SW480 (cell line): Measurements from ENCODE around the gene ZNF611.
"Not testable (repeated sequence)": the region's sequence is repeated elsewhere in the genome, so short reads cannot be mapped to it uniquely, and the experiment has no call there.

Experiments
- DNase-seq: peaks from one replicate; pipeline ENCODE4 v3.0.0-alpha.2; 2016; ENCODE audit warnings: low spot score

ZNF611 gene

GRCh38 chr19:52679598-52679997 is 55.2 kb downstream of the ZNF611 start:
- no peak for DNase-seq

DNA sequence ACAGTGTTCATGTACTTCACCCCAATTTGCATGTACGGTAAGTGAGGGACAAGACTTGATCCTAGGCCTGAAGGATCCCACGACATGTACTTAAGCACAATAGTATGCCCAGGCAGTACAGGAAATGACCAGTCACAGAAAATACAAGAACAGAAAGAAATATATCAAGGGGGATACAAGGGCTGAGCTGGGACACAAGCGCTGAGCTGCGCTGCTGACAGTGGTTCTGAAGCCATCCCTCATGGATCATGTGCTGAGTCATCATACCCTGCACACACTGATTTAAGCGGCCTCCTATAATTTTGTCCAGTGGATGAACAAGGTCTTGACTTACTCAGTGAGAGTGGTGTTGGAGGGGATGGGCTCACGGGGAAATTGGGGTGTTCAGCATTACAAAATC is 59.6 kb downstream of the ZNF611 start:
- not testable (repeated sequence) for DNase-seq

DNA sequence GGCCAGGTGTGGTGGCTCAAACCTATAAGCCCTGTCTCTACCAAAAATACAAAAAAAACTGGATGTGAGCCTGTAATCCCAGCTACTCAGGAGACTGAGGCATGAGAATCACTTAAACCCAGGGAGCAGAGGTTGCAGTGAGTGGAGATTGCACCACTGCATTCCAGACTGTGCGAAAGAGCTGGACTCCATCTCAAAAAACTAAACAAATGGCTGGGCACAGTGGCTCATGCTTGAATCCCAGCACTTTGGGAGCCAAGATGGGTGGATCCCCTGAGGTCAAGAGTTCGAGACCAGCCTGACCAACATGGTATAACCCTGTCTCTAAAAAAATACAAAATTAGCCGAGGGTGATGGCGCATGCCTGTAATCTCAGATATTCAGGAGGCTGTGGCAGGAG is 61.8 kb downstream of the ZNF611 start:
- DNase-seq: no peak

DNA sequence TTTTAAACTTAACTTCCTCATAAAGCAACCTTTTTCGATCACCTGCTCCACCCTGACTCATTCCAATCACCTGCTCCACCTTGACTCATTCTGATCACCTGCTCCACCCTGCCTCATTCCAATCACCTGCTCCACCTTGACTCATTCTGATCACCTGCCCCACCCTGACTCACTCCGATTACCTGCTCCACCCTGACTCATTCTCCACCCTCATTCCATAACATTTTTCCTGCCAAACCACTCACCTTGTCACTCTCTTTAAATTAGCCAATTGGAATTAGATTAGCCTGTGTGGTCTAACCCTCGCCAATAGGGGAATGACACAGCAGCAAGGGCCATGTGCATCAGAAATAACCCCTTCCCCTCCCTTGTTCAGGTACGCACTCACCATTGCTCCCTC is 64.8 kb downstream of the ZNF611 start:
- DNase-seq: peak; percentile 23

DNA sequence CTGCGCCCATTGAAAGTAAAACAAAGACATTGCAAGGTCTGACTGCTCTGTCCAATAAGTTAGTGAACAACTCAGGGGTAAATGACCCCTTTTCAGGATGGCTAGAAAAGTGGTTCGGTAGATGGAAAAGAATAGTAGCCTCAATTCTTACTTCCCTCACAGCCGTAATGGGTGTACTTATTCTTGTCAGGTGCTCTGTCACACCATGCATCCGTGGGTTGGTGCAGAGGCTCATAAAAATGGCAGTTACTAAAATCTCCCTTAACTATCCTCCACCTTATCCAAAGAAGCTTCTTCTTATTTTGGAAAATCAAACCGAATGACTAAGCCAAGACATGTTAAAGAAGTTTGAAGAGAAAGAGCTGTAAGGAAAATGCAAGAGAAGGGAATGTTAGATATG is 65.3 kb downstream of the ZNF611 start:
- DNase-seq: no peak

- no peak for DNase-seq
These were observed 66.9 kb downstream of the ZNF611 start for GRCh38 chr19:52667972-52668371.

DNA sequence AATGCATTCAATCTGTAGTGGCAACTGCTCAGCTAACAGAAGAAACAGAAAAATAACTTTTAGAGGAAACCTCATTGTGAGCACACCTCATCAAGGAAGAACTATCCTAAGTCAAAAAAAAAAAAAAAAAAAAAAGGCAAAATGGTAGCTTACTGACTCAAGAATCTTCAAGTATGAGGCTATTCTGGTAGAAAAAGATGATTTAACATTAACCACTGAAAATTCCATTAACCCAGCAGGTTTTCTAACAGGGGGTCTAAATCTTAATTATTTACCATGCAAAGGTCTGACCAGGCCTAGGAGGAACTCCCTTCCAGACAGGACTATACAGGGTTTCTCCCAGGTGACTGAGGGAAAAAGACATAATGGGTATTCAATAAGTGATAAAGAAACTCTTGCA is 68.3 kb downstream of the ZNF611 start:
- no peak for DNase-seq

GRCh38 chr19:52665529-52665928 is 69.3 kb downstream of the ZNF611 start:
- no peak for DNase-seq

GRCh38 chr19:52665027-52665426 is 69.8 kb downstream of the ZNF611 start:
- no peak for DNase-seq

- no peak for DNase-seq
These were observed 70.4 kb downstream of the ZNF611 start for GRCh38 chr19:52664461-52664860.

DNA sequence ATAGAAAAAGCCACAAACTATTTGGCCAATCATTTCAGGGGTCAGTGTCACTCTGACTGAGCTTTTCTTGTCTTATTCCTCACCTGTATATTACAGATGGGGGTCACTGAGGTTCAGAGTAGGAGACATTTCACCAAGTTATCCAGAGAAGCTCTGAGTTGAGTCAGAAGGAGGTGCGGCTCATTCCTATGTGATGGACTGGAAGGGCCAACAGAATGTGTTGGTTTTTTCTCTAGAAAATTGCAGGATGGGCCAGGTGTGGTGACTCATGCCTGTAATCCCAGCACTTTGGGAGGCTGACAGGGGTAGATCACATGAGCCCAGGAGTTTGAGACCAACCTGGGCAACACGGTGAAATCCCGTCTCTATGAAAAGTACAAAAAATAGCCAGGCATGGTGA is 72.2 kb downstream of the ZNF611 start:
- DNase-seq: peak; percentile 9

DNA sequence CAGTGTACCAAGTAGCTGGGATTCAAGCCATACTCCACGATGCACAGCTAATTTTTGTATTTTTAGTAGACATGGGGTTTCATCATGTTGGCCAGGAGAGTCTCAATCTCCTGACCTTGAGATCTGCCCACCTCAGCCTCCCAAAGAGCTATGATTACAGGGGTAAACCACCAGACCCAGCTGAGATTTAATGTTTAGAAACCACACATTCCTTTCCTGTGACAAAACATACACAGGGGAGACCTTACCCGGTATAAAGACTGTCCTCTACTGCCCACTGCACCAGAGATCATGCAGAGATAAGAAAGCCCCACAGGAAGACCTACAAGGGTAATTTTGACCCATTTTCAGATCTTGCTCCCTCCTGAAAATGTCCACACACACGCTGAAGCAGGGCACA is 73.9 kb downstream of the ZNF611 start:
- no peak for DNase-seq

DNA sequence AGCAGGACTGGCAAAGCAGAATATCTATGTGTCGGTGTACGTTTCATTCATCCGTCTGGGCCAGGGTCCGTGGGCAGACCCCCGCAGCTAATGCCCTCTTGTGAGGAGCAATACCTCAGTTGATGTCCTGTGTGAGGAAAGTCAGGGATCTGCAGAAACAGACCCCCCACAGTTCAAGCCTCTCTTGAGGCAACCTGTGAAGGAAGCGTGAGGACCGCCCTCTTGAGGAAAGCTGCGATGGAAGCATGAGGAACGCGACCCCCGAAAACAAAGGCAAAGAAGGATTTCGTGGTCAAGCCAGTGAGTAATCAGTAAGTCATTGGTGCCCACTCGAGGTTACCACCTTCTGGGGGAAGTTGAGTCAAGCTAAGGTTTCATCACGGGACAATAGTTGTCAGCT is 75.8 kb downstream of the ZNF611 start:
- no peak for DNase-seq

DNA sequence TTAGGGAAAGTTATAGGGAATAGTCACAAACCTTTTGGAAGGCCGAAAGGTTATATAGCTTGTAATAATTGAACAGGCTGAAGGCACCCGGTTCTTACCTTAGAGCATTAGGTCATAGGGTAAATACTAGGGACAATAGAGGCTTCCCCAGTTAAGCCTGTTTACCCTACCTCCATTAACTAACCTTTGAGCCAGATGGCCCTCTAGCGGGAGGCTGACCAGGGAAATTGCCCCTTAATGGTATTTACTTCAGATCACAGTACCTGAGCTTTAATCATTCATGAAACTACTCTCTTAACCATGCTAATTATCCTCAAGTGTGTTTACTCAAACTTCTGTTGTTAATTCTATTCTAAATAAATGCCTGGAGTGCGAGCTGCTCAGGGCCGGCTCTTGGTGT is 76.2 kb downstream of the ZNF611 start:
- DNase-seq: no peak

GRCh38 chr19:52653161-52653560 is 81.7 kb downstream of the ZNF611 start:
- DNase-seq: no peak
